ENCODE data around the gene KDM4B. TPM values are rescaled to one million over a fixed set of nuclear protein-coding genes. Genes with fewer than 3 reads are reported as not detected.

KDM4B gene
- total and polyA plus RNA-seq, 2 of the 8 experiments (the other 6 are each of a cell fraction or from before 2014, with no cell fraction given) = 12.0 to 31.9 TPM

- TF ChIP-seq CHD7 (IDR thresholded peaks at IDR 0.05; ENCODE audit: insufficient replicate concordance, low read length) = no peak
- no peak for TF ChIP-seq CTBP2 (IDR thresholded peaks at IDR 0.05; ENCODE audit: borderline replicate concordance, insufficient read depth, insufficient read length, low read length)
- TF ChIP-seq TBP (IDR thresholded peaks at IDR 0.05; ENCODE audit: low read depth, low read length) = no peak
- TF ChIP-seq, protein P1, sequence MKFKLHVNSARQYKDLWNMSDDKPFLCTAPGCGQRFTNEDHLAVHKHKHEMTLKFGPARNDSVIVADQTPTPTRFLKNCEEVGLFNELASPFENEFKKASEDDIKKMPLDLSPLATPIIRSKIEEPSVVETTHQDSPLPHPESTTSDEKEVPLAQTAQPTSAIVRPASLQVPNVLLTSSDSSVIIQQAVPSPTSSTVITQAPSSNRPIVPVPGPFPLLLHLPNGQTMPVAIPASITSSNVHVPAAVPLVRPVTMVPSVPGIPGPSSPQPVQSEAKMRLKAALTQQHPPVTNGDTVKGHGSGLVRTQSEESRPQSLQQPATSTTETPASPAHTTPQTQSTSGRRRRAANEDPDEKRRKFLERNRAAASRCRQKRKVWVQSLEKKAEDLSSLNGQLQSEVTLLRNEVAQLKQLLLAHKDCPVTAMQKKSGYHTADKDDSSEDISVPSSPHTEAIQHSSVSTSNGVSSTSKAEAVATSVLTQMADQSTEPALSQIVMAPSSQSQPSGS (IDR thresholded peaks at IDR 0.05; ENCODE audit: low read length) = no peak
- no peak for TF ChIP-seq CHD2 (IDR thresholded peaks at IDR 0.05; ENCODE audit: low read length)
- no peak for TF ChIP-seq KDM5A (IDR thresholded peaks at IDR 0.05; ENCODE audit: low read length)
- no peak for TF ChIP-seq SAP30 (IDR thresholded peaks at IDR 0.05; ENCODE audit: insufficient read depth, insufficient replicate concordance, low read length)
- TF ChIP-seq EZH2 (IDR thresholded peaks at IDR 0.05; ENCODE audit: low read depth, low read length, severe bottlenecking) = no peak
- TF ChIP-seq CEBPB (IDR thresholded peaks at IDR 0.05; ENCODE audit: low read depth, low read length) = no peak
Observed at GRCh38 chr19:5045956-5046338, 77.0 kb downstream of the KDM4B start (continued).
